ENCODE data around the gene DPH2.

The DPH2 gene

GRCh38 chr1:43991476-43992231, 21.8 kb downstream of the DPH2 start, which contains the start of gene CCDC24:
CCDC24 (plus strand) TSS chr1:43991599; CDS start chr1:43991879, 280 bp downstream.
- peaks cover 9% of the 10 kb centered on the region; the same call in 1 of the 2 replicates for H3K36me3 ChIP-seq
- no peaks in the 10 kb centered on the region for H3K27me3 ChIP-seq (ENCODE audit: insufficient read depth, low read depth, severe bottlenecking)
- DNase-seq, result peak; percentile 84
- TF ChIP-seq CTCF (IDR thresholded peaks at IDR 0.05; ENCODE audit: low read depth, low read length), result 0 out of 2 replicates have a peak, but pooled peaks have one; percentile 4
- H3K27ac ChIP-seq, result peak within 1 kb of the TSS; percentile 60
- H3K9me3 ChIP-seq (ENCODE audit: severe bottlenecking), result no peaks in the 10 kb centered on the region
- peak within 1 kb of the TSS; percentile 69 for H3K4me3 ChIP-seq (ENCODE audit: low read depth, low read length)

- no peak for TF ChIP-seq CTCF (IDR thresholded peaks at IDR 0.05; ENCODE audit: low read depth, low read length)
- H3K4me3 ChIP-seq (ENCODE audit: low read depth, low read length), result peak overlapping the region; percentile 69
- no peaks in the 10 kb centered on the region for H3K27me3 ChIP-seq (ENCODE audit: insufficient read depth, low read depth, severe bottlenecking)
- DNase-seq, result no peak
- peak overlapping the region; percentile 60 for H3K27ac ChIP-seq
- peaks cover 4% of the 10 kb centered on the region; the same call in 1 of the 2 replicates for H3K36me3 ChIP-seq
- no peaks in the 10 kb centered on the region for H3K9me3 ChIP-seq (ENCODE audit: severe bottlenecking)
Measured at GRCh38 chr1:43992232-43992995, 22.6 kb downstream of the DPH2 start.

- DNase-seq, result no peak
- Histone ChIP-seq H3K36me3 (0 out of 2 replicates have a peak, but pooled peaks cover 2% of the 10 kb centered on the region), H3K27me3 (ENCODE audit: insufficient read depth, low read depth, severe bottlenecking) (no peaks in the 10 kb centered on the region), H3K4me3 (ENCODE audit: low read depth, low read length) (no peak overlapping the region), H3K9me3 (ENCODE audit: severe bottlenecking) (no peaks in the 10 kb centered on the region), H3K27ac (no peak overlapping the region)
- no peak for TF ChIP-seq CTCF (IDR thresholded peaks at IDR 0.05; ENCODE audit: low read depth, low read length)
Measured at GRCh38 chr1:43993206-43993914, 23.6 kb downstream of the DPH2 start.

GRCh38 chr1:43994071-43994470, 24.3 kb downstream of the DPH2 start:
- no peak overlapping the region for H3K27ac ChIP-seq
- no peak overlapping the region for H3K4me3 ChIP-seq (ENCODE audit: low read depth, low read length)
- H3K9me3 ChIP-seq (ENCODE audit: severe bottlenecking), result no peaks in the 10 kb centered on the region
- 0 out of 2 replicates have a peak, but pooled peaks cover 2% of the 10 kb centered on the region for H3K36me3 ChIP-seq
- H3K27me3 ChIP-seq (ENCODE audit: insufficient read depth, low read depth, severe bottlenecking), result no peaks in the 10 kb centered on the region
- TF ChIP-seq CTCF (IDR thresholded peaks at IDR 0.05; ENCODE audit: low read depth, low read length), result no peak
- DNase-seq, result no peak

GRCh38 chr1:43994794-43995790, 25.3 kb downstream of the DPH2 start:
- Histone ChIP-seq H3K27me3 (ENCODE audit: insufficient read depth, low read depth, severe bottlenecking) (no peaks in the 10 kb centered on the region), H3K36me3 (0 out of 2 replicates have a peak, but pooled peaks cover under 1% of the 10 kb centered on the region), H3K27ac (no peak overlapping the region; the same call in 1 of the 2 replicates), H3K4me3 (ENCODE audit: low read depth, low read length) (no peak overlapping the region), H3K9me3 (ENCODE audit: severe bottlenecking) (no peaks in the 10 kb centered on the region)
- peak; percentile 86 for DNase-seq
- TF ChIP-seq CTCF (IDR thresholded peaks at IDR 0.05; ENCODE audit: low read depth, low read length), result peak; percentile 94

Measured in WERI-Rb-1 (cell line).